Activated CD8-positive, alpha-beta memory T cell treated with anti-CD3 and anti-CD28 coated beads for 24 hours (primary cell): ENCODE results near the gene HIP1.
A peak's percentile ranks its signal among the peaks of the same experiment; 100 is the strongest.
"Not testable (repeated sequence)": the region's sequence is repeated elsewhere in the genome, so short reads cannot be mapped to it uniquely, and the experiment has no call there.

Experiments used
- DNase-seq: peaks from one replicate; pipeline ENCODE4 v3.0.0-alpha.2; 2020

HIP1 gene

GRCh38 chr7:75639071-75639885, 99.5 kb downstream of the HIP1 start:
- peak; percentile 75 for DNase-seq

GRCh38 chr7:75638594-75639070, 100.1 kb downstream of the HIP1 start:
- DNase-seq: peak; percentile 59

- DNase-seq: no peak
These were observed 100.7 kb downstream of the HIP1 start for GRCh38 chr7:75637854-75638593.

GRCh38 chr7:75635036-75635435, 103.7 kb downstream of the HIP1 start:
- no peak for DNase-seq

- DNase-seq: not testable (repeated sequence)
These were observed 106.2 kb downstream of the HIP1 start for GRCh38 chr7:75632587-75632986.

GRCh38 chr7:75631711-75632110, 107.0 kb downstream of the HIP1 start:
- no peak for DNase-seq

GRCh38 chr7:75630549-75630948, 108.2 kb downstream of the HIP1 start:
- DNase-seq: no peak

- no peak for DNase-seq
These were observed 109.7 kb downstream of the HIP1 start for GRCh38 chr7:75629044-75629443.

- no peak for DNase-seq
These were observed 110.7 kb downstream of the HIP1 start for GRCh38 chr7:75628055-75628454.

GRCh38 chr7:75626954-75627353, 111.8 kb downstream of the HIP1 start:
- DNase-seq: no peak

- no peak for DNase-seq
These were observed 112.9 kb downstream of the HIP1 start for GRCh38 chr7:75625868-75626267.

- DNase-seq: no peak
These were observed 114.5 kb downstream of the HIP1 start for GRCh38 chr7:75624134-75624832.

- no peak for DNase-seq
These were observed 115.2 kb downstream of the HIP1 start for GRCh38 chr7:75623390-75624133.

GRCh38 chr7:75621124-75621523, 117.6 kb downstream of the HIP1 start:
- DNase-seq: no peak

- no peak for DNase-seq
These were observed 119.1 kb downstream of the HIP1 start for GRCh38 chr7:75619636-75620035.

GRCh38 chr7:75617634-75618234, 121.0 kb downstream of the HIP1 start:
- peak; percentile 71 for DNase-seq

GRCh38 chr7:75616421-75617167, 122.1 kb downstream of the HIP1 start:
- DNase-seq: no peak

- DNase-seq: no peak
These were observed 124.3 kb downstream of the HIP1 start for GRCh38 chr7:75614401-75614800.

- DNase-seq: no peak
These were observed 125.4 kb downstream of the HIP1 start for GRCh38 chr7:75613351-75613750.

- no peak for DNase-seq
These were observed 127.1 kb downstream of the HIP1 start for GRCh38 chr7:75611557-75612178.

- DNase-seq: not testable (repeated sequence)
These were observed 129.3 kb downstream of the HIP1 start for GRCh38 chr7:75609416-75609815.
